ENCODE results near the gene KLF4.

GRCh38 chr9:107520186-107520585, 30.6 kb upstream of the KLF4 start:
- no peak for TF ChIP-seq SNAI2 (CRISPR knock-in tag; IDR thresholded peaks at IDR 0.05)
- no peak for TF ChIP-seq RARB (CRISPR knock-in tag; IDR thresholded peaks at IDR 0.05)
- no peak for TF ChIP-seq TSHZ2 (CRISPR knock-in tag; IDR thresholded peaks at IDR 0.05)
- no peak for TF ChIP-seq ZFP30 (CRISPR knock-in tag; IDR thresholded peaks at IDR 0.05)
- TF ChIP-seq ZNF70 (CRISPR knock-in tag; IDR thresholded peaks at IDR 0.05), result no peak
- TF ChIP-seq TCF4 (CRISPR knock-in tag; IDR thresholded peaks at IDR 0.05; ENCODE audit: borderline replicate concordance), result no peak
- no peak for TF ChIP-seq ZC3H10 (CRISPR knock-in tag; IDR thresholded peaks at IDR 0.05)
- TF ChIP-seq ZFP3 (CRISPR knock-in tag; IDR thresholded peaks at IDR 0.05), result no peak
- TF ChIP-seq TOX (CRISPR knock-in tag; IDR thresholded peaks at IDR 0.05; ENCODE audit: borderline replicate concordance), result no peak
- no peak for TF ChIP-seq PATZ1 (CRISPR knock-in tag; IDR thresholded peaks at IDR 0.05; ENCODE audit: borderline replicate concordance)

All from SK-N-SH treated with all-trans-retinoic acid at 6 μM for 48 hours (cell line).